Neural crest cell (in vitro differentiated cells): ENCODE data around the gene DCDC2C. TPM values are rescaled to one million over a fixed set of nuclear protein-coding genes. Genes with fewer than 3 reads are reported as not detected.

Experiments used
- DNase-seq: peaks from one replicate; pipeline ENCODE4 v3.0.0; 2021; ENCODE audit warnings: low read depth, mixed read lengths, low spot score
- H3K27ac Mint-ChIP-seq: one replicate; pipeline ENCODE4 v1.8.0; 2021; ENCODE audit warnings: mild to moderate bottlenecking, mixed read lengths; ENCODE audit not compliant: unreplicated experiment
- H3K27me3 Mint-ChIP-seq: 2 replicates; pipeline ENCODE4 v1.8.0; 2021; ENCODE audit warnings: low read depth, mild to moderate bottlenecking, mixed read lengths
- H3K36me3 Mint-ChIP-seq: 2 replicates; pipeline ENCODE4 v1.8.0; 2021; ENCODE audit warnings: low read depth, mild to moderate bottlenecking, mixed read lengths
- H3K4me1 Mint-ChIP-seq: 2 replicates; pipeline ENCODE4 v1.8.0; 2021; ENCODE audit warnings: mixed read lengths
- H3K4me3 Mint-ChIP-seq: one replicate; pipeline ENCODE4 v1.8.0; 2021; ENCODE audit warnings: mild to moderate bottlenecking, mixed read lengths
- H3K9me3 Mint-ChIP-seq: 2 replicates; pipeline ENCODE4 v1.8.0; 2021; ENCODE audit warnings: mixed read lengths
- total RNA-seq: library from RNA; stranded (reverse); gene quantifications from 2 replicates; pipeline ENCODE4 v1.2.1, GENCODE V29; 2021
- TF ChIP-seq, protein P1 (sequence below): fragments of 200-600 bp; sonication (generic); conservative IDR thresholded peaks from 2 replicates; pipeline ENCODE4 v1.5.0; 2021; ENCODE audit warnings: antibody characterized with exemption, mild to moderate bottlenecking

The DCDC2C gene
- total RNA-seq, 1 donor from 2014 or later: not detected

DNA sequence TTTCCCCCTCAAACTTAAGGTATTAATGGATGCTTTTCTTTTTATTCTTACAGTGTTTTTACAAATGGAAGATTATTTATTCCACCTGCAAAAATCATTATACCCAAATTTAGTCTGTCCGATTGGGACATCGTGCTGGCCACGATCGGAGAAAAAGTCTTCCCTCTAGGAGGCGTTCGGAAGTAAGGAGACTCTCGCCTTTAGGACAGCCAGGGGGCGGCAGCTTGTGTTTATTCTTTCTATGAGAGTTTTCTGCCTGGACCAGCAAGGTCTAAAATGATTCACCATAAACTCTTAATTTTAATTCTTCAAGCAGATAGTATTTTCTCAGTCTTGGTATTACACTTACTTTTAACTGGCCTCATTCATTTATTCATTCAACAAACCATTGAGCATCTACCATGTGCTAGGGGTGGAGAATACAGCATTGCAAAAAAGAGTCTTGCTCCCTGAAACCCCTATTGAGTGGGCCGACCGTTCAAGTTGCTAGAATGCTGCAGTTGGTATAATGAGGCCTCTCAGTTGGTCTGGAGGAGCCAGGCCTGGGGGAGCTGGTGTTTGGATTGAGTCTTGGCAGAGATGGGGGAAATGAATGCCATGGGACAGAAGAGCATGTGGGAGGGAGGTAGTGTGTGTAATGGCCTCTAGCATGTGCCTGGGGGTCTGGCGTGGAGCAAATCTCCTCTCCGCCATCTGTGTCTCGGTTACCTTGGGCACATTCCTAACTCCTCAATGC, 38.7 kb downstream of the DCDC2C start:
- no peaks in the 10 kb centered on the region for H3K9me3 Mint-ChIP-seq

GRCh38 chr2:3742743-3743508, 39.6 kb downstream of the DCDC2C start:
- Mint-ChIP-seq H3K27me3 (no peaks in the 10 kb centered on the region), H3K36me3 (no peaks in the 10 kb centered on the region), H3K4me1 (no peaks in the 10 kb centered on the region), H3K27ac (no peak overlapping the region), H3K9me3 (no peaks in the 10 kb centered on the region), H3K4me3 (no peak overlapping the region)
- TF ChIP-seq, protein P1, sequence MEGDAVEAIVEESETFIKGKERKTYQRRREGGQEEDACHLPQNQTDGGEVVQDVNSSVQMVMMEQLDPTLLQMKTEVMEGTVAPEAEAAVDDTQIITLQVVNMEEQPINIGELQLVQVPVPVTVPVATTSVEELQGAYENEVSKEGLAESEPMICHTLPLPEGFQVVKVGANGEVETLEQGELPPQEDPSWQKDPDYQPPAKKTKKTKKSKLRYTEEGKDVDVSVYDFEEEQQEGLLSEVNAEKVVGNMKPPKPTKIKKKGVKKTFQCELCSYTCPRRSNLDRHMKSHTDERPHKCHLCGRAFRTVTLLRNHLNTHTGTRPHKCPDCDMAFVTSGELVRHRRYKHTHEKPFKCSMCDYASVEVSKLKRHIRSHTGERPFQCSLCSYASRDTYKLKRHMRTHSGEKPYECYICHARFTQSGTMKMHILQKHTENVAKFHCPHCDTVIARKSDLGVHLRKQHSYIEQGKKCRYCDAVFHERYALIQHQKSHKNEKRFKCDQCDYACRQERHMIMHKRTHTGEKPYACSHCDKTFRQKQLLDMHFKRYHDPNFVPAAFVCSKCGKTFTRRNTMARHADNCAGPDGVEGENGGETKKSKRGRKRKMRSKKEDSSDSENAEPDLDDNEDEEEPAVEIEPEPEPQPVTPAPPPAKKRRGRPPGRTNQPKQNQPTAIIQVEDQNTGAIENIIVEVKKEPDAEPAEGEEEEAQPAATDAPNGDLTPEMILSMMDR: no peak
- DNase-seq: no peak

More for the DNA sequence above, 38.7 kb downstream of the DCDC2C start:
- Mint-ChIP-seq H3K27me3 (no peaks in the 10 kb centered on the region), H3K36me3 (no peaks in the 10 kb centered on the region), H3K4me3 (no peak overlapping the region), H3K27ac (no peak overlapping the region), H3K4me1 (no peaks in the 10 kb centered on the region)
- TF ChIP-seq, protein P1: no peak
- no peak for DNase-seq

- H3K27me3 Mint-ChIP-seq: no peaks in the 10 kb centered on the region
- H3K27ac Mint-ChIP-seq: peak overlapping the region; percentile 67
- TF ChIP-seq, protein P1: no peak
- no peaks in the 10 kb centered on the region for H3K36me3 Mint-ChIP-seq
- H3K4me3 Mint-ChIP-seq: no peak overlapping the region
- no peaks in the 10 kb centered on the region for H3K9me3 Mint-ChIP-seq
- DNase-seq: no peak
- no peaks in the 10 kb centered on the region for H3K4me1 Mint-ChIP-seq
Observed at GRCh38 chr2:3743951-3744555, 40.7 kb downstream of the DCDC2C start.

DNA sequence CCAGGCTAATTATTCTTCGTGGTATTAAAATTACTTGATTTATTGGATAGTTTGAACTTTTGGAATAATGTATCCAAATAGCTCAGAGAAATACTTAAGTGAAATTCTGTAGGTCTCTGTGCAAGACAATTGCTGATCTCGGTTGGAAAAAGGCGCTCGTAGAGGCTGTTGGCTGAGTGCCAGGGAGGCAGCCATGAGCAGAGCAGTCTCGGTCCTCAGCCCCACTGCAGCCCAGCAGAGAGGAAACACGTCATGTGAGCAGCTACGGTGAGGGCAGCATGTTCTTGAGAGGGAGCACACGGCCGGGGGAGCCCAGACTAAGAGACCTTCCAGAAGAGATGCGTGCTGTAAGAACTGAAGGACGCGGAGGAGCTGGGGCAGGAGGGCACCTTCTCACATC, 42.5 kb downstream of the DCDC2C start:
- TF ChIP-seq, protein P1: no peak
- no peaks in the 10 kb centered on the region for H3K4me1 Mint-ChIP-seq

DNA sequence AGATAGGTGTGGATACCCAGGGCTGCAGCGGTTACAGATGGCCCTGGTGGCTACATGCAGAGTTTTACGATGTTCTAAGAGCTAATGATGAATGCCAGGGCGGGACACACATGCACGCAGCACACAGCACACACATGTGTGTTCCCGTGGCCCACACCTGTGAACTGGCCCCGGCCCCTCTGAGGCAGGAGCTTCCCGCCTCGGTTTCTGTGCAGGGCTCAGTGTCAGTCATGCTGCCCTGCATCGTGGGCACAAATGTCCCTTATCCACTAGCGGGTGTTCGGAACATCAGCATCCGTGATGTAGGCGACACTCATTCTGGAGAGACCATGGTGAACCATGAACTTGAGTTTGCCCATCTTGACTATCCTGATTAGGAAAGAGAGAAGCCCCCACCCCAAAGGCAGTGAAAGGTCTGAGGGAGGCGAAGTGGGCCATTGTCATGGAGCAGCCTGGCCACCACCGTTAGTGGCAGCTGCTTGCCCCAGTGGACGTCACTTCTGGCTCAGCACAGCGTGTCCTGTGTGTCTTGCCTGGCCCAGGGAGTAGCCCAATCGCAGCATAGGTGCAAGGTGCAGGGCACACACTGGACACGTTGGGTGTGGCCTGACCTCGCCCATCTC, 43.8 kb downstream of the DCDC2C start:
- Mint-ChIP-seq H3K27ac (no peak overlapping the region), H3K36me3 (no peaks in the 10 kb centered on the region), H3K27me3 (no peaks in the 10 kb centered on the region), H3K9me3 (no peaks in the 10 kb centered on the region), H3K4me1 (no peaks in the 10 kb centered on the region), H3K4me3 (no peak overlapping the region)
- TF ChIP-seq, protein P1: no peak
- no peak for DNase-seq

More for the DNA sequence above, 42.5 kb downstream of the DCDC2C start:
- H3K9me3 Mint-ChIP-seq: no peaks in the 10 kb centered on the region
- no peaks in the 10 kb centered on the region for H3K36me3 Mint-ChIP-seq
- H3K4me3 Mint-ChIP-seq: no peak overlapping the region
- no peaks in the 10 kb centered on the region for H3K27me3 Mint-ChIP-seq
- no peak for DNase-seq
- H3K27ac Mint-ChIP-seq: no peak overlapping the region
